CD4-positive, alpha-beta T cell treated with Interleukin-6 for 4 hours (primary cell): Measurements from ENCODE around the gene GMDS.

Experiments used
- DNase-seq: peaks from one replicate; pipeline ENCODE4 v3.0.0-alpha.2; 2020; ENCODE audit warnings: mixed read lengths

GMDS gene

DNA sequence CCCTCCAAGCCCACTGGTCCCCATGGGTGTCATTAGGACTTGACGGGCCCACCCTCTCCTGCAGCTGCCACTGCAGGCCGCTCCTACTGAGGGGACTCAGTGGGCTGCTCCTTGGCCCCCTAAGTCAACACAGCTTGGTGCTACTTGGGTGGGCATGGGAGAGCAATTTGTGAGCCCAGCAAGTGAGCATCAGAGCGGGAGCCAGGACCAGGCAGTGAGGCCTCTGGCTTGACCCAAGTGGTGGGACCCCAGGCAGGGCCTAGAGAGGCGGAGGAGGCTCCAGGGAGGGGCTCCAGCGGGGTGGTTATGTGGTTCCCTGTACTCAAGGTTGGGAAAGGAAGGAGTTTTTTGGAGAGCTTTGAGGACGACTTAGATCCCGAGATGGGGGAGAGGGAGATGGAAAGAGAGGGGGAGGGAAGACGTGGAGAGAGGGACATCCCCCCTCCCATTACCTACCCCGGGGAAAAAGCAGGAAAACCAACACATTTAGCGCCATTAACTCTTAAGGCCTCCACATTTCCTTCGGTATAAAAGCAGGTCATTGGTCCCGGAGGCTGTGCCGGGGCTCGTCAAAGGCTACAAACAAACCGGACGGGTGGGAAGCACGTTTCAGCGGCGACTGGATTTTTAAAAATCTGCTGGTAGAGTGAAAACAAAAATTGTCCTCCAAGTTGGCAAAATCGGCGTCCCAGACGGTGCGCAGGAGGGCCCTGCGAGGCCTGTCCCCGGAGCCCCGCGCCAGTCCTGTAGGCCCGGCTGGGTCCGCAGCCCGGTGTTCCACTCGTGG, 626.9 kb downstream of the GMDS start:
- DNase-seq = no peak

DNA sequence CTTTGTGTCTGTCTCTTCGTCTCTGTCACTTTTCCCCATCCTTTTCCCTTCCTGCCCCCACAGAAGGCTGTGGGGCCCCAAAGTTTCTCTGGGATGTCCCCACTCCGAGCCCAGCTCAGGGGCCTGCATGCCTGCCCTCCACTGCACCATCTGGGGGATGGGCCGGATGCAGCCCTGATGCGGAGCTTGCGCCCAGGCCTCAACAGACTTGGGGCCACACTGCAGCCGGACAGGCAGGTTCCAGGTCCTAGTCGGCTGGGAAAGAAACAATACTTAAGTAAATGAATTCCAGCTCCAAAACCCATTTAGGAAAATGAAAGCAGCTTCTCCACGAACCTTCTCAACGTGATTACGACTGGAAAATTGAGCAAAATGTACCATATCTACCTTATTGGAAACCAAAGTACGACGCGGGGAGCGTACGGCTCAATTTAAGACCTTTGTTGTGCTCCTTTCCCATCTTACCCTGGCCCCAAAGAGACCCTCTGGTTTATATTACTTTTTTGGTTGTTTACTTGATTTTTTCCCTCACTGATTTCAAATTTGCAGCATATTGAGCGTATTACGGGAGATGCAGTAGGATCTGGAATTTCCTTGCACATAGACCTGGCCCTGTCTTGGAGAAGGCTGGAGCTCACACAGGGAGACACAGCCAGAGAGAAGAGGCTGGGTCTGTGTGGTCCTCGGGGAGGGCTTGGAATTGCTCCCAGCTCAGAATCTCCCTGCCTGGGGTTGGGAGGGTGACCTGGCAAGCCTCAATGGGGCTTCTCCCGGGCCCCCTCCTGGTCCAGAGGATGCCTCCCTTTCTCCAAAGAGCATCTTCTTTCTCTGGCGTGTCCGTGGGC, 627.7 kb downstream of the GMDS start:
- no peak for DNase-seq

GRCh38 chr6:1616701-1617463, 628.5 kb downstream of the GMDS start:
- DNase-seq = no peak

DNA sequence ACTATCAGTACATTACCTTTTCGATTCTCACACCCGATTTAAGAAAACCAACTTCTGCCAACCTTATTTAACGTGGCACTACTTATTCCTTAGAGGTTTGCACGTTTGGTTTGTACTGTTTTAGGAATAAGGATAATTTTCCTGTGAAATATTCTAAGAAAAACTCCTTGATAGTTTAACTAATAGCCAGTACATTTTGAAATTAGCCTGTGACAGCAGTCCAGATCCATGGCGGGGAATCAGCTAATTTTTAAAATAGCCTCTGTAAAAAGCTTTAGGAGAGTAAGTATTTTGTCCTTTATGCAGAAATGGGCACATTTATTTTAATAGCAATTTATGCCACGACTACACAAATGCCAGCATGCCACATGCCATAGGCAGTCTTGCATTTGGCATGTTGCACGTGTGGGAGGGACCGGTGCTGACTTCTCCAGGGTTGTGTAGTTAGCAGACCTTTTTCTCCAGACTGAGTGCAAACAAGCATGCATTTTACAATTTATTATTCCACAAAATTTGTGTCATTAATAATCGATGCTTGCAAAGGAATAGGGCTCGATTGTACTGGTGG, 629.5 kb downstream of the GMDS start:
- no peak for DNase-seq

- DNase-seq = no peak
Measured at GRCh38 chr6:1615151-1615852, 630.1 kb downstream of the GMDS start.

DNA sequence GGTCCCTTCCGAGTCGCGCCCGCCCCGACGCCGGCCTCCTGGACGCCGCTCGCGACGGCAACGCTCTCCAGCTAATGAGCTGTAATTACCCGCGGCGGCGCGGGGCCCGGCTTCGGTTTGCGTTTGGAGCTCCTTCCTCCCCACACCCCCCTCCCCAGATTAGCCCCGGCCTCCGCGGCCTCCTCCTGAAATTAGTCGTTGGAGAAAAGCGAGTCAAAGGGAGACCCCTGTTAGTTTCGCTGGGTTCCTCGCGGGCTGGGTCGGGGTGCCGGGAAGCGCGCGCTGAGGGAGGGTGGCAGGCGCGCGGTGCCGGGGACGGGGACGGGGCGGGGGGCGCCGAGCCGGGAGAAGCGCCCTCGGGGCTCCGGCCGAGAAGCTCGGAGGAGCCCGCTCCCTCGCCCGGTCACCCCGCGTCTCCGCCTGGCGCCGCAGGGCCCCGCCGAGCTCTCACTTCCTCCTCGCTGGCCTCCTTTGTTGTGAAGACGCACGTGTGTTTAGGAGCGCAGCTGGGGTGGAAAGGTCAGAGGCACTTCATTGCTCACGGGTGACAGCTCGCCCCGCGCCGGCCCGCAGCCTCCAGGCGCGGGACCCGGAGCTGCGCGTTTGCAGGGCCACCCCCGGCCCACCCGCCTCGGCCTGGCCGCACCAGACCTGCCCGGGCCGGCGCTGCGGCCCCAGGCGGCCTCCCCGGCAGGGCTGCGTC, 630.8 kb downstream of the GMDS start:
- no peak for DNase-seq

GRCh38 chr6:1613688-1614447, 631.5 kb downstream of the GMDS start:
- DNase-seq = no peak

DNA sequence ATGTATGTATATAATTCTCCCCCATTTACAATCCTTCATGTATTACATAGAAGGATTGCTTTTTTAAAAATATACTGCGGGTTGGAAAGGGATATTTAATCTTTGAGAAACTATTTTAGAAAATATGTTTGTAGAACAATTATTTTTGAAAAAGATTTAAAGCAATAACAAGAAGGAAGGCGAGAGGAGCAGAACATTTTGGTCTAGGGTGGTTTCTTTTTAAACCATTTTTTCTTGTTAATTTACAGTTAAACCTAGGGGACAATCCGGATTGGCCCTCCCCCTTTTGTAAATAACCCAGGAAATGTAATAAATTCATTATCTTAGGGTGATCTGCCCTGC, 632.1 kb downstream of the GMDS start:
- DNase-seq = no peak

DNA sequence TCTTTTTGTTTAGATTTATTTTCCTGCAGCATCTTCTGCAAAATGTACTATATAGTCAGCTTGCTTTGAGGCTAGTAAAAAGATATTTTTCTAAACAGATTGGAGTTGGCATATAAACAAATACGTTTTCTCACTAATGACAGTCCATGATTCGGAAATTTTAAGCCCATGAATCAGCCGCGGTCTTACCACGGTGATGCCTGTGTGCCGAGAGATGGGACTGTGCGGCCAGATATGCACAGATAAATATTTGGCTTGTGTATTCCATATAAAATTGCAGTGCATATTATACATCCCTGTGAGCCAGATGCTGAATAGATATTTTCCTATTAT, 632.5 kb downstream of the GMDS start:
- DNase-seq = no peak

GRCh38 chr6:1612299-1612973, 633.0 kb downstream of the GMDS start:
- DNase-seq = no peak

- DNase-seq = no peak
Measured at GRCh38 chr6:1611572-1612298, 633.7 kb downstream of the GMDS start.

- DNase-seq = no peak
Measured at GRCh38 chr6:1611322-1611571, 634.2 kb downstream of the GMDS start.

DNA sequence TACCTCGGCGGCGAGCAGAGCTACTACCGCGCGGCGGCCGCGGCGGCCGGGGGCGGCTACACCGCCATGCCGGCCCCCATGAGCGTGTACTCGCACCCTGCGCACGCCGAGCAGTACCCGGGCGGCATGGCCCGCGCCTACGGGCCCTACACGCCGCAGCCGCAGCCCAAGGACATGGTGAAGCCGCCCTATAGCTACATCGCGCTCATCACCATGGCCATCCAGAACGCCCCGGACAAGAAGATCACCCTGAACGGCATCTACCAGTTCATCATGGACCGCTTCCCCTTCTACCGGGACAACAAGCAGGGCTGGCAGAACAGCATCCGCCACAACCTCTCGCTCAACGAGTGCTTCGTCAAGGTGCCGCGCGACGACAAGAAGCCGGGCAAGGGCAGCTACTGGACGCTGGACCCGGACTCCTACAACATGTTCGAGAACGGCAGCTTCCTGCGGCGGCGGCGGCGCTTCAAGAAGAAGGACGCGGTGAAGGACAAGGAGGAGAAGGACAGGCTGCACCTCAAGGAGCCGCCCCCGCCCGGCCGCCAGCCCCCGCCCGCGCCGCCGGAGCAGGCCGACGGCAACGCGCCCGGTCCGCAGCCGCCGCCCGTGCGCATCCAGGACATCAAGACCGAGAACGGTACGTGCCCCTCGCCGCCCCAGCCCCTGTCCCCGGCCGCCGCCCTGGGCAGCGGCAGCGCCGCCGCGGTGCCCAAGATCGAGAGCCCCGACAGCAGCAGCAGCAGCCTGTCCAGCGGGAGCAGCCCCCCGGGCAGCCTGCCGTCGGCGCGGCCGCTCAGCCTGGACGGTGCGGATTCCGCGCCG, 634.7 kb downstream of the GMDS start:
- DNase-seq = peak; percentile 21

- peak; percentile 42 for DNase-seq
Measured at GRCh38 chr6:1609648-1610496, 635.5 kb downstream of the GMDS start, which contains the start of gene FOXC1. FOXC1 (plus strand) TSS chr6:1609915; CDS start chr6:1610446, 531 bp downstream.

GRCh38 chr6:1609041-1609647, 636.3 kb downstream of the GMDS start:
- DNase-seq = no peak

DNA sequence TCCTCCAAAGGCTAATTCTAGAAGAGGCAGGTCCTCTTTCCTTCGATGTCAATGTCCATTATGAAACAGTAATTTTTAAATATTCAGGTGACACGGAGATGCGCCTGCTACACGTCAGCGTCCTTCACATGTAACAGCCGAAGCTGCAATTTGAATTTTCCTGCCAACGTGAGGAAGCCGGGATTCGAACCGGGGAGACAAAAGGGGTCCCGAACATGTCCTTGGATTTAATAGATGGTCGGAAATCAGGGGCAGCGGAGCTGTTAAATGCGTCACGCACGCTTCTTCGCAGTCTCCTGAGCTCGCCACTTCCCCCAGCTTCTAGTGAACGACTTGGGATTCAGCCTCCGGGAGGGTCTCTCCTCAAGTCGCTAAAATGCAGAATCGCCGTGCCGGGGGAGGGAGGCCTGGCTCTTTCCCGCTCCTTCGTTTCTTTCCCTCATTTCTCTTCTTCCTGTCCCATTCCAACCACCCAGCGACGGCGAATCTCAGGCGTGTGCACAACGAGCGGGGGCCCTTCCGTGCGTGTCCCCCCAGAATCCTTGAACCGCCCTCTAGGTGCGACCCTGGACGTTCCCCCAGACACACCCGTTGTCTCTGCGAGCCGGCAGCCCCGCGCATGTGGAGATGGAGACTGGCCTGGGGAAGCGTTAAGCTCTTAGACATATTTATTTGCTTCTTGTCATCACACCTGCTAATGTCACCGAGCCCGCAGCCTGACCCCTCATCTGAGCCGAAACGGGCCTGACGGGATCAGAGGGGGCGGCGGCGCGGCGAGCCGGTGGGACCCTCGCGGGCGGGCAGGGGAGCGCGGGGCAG, 637.0 kb downstream of the GMDS start:
- no peak for DNase-seq
